CD4-positive, alpha-beta T cell treated with Interleukin-10 for 1 hour (primary cell): Measurements from ENCODE around the gene AGAP5.
A peak's percentile ranks its signal among the peaks of the same experiment; 100 is the strongest.

ENCODE experiments used
- DNase-seq: peaks from one replicate; pipeline ENCODE4 v3.0.0-alpha.2; 2020

AGAP5 gene

DNA sequence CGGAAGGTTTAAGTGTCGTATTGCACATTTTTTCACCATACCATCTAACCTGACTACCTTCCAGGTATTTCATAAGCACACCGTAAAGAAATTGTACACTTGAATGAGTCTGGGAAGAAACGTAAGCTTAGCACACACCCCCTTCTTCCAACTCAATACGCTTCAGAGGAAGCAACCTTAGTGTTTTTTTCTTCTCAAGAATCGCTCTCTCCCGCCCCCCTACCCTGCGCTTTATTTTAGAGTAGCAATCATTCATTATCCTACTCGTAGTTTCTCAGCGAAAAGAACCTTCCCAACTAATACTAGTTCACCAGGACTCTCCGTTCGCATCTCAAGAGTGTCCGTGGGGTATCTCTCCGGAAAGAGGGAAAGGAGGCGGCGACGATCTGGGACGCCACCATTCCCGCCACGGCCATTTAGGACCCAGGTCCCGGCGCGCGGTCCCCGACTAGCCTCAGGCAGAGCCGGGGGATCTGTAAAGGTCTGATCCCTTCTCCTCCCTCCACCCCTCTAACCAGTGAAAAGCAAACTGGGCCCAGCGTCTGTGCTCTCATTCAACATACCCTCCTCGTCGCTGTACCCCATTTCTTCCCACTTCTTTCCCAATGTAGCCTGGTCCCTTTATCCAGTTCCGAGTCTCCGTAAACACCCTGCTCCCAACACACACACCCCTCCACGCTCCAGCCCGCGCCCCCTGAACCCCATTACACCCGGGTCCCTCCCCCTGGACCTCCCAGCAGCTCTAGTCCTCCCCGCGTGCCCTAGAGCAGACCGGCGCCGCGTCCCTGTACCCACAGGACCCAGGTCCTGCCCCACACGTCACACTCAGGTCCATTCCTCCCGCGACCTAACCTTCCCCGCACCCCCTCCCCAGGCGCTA lies 72.7 kb downstream of the AGAP5 start:
- DNase-seq = peak; percentile 19
